ENCODE measurements around the gene ADRB1. TPM values are rescaled to one million over a fixed set of nuclear protein-coding genes. Genes with fewer than 3 reads are reported as not detected.

ADRB1 gene
- polyA plus RNA-seq, 1 donor: 0.12 TPM

DNA sequence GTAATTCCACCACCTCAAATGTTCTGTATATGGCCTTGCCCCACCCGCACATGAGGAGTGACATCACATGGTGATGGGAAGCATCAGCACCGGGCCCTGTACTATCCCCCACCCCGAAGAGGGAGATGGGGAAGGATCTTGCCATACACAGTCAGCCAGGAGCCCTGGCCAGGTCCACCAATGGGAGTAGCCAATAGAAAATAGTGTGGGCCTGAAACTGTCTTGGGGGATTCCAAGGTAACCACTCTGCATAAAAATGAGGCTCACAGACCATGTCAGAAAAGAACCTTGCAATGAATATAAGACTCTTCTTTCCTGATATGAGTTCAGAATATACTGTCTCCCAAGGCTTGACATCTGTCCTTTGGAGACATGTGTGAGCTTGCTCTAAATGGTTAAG lies 51.1 kb downstream of the ADRB1 start:
- DNase-seq: no peak

- no peak for DNase-seq
Observed at GRCh38 chr10:114095559-114096337, 52.1 kb downstream of the ADRB1 start.

Other genes starting within 250 kb of the ADRB1 start
- 17.9 TPM for gene DCLRE1A, start 189.8 kb upstream of the ADRB1 start, polyA plus RNA-seq (ENCODE audit: insufficient read length)
- 28.4 TPM for gene NHLRC2, start 189.2 kb upstream of the ADRB1 start, polyA plus RNA-seq (ENCODE audit: insufficient read length)
- gene CCDC186, start 130.3 kb downstream of the ADRB1 start, polyA plus RNA-seq (ENCODE audit: insufficient read length): 33.9 TPM
- gene TDRD1, start 135.5 kb downstream of the ADRB1 start, polyA plus RNA-seq (ENCODE audit: insufficient read length): 0.05 TPM
- gene VWA2, start 195.4 kb downstream of the ADRB1 start, polyA plus RNA-seq (ENCODE audit: insufficient read length): 2.3 TPM

All from left kidney (tissue), 2 donors.